Measurements from ENCODE around the gene INKA2. TPM values are rescaled to one million over a fixed set of nuclear protein-coding genes. Genes with fewer than 3 reads are reported as not detected.

INKA2 gene
- total RNA-seq, 4 donors from 2014 or later, result 4.1 to 7.3 (median 5.2) TPM

GRCh38 chr1:111778066-111778465, 38.9 kb upstream of the INKA2 start:
- H3K27ac ChIP-seq, result no peak overlapping the region
- 75% methylated on average over 6 of the region's 6 CpGs for WGBS
- H3K4me1 ChIP-seq, result no peaks in the 10 kb centered on the region
- no peak overlapping the region for H3K4me3 ChIP-seq
- TF ChIP-seq POLR2AphosphoS5 (IDR thresholded peaks at IDR 0.05), result no peak
- TF ChIP-seq EP300 (IDR thresholded peaks at IDR 0.05), result no peak
- no peak for TF ChIP-seq CTCF (IDR thresholded peaks at IDR 0.05)
- DNase-seq (ENCODE audit: low spot score in 2 of 2), result no peak
- no peaks in the 10 kb centered on the region for H3K36me3 ChIP-seq
- no peaks in the 10 kb centered on the region for H3K27me3 ChIP-seq
- no peaks in the 10 kb centered on the region for H3K9me3 ChIP-seq

GRCh38 chr1:111777301-111777700, 38.1 kb upstream of the INKA2 start:
- H3K9me3 ChIP-seq, result no peaks in the 10 kb centered on the region
- H3K4me1 ChIP-seq, result no peaks in the 10 kb centered on the region
- no peaks in the 10 kb centered on the region for H3K36me3 ChIP-seq
- no peak overlapping the region for H3K27ac ChIP-seq
- no peak for DNase-seq (ENCODE audit: low spot score in 2 of 2)
- no peaks in the 10 kb centered on the region for H3K27me3 ChIP-seq
- TF ChIP-seq POLR2A (IDR thresholded peaks at IDR 0.05) (no peak), EP300 (IDR thresholded peaks at IDR 0.05) (no peak), CTCF (IDR thresholded peaks at IDR 0.05) (no peak), POLR2AphosphoS5 (IDR thresholded peaks at IDR 0.05) (no peak)
- 93% methylated on average over 1 of the region's 1 CpG for WGBS
- H3K4me3 ChIP-seq, result no peak overlapping the region

- Histone ChIP-seq H3K27ac (no peak overlapping the region), H3K4me1 (no peaks in the 10 kb centered on the region), H3K36me3 (no peaks in the 10 kb centered on the region), H3K9me3 (no peaks in the 10 kb centered on the region), H3K4me3 (no peak overlapping the region), H3K27me3 (no peaks in the 10 kb centered on the region)
- DNase-seq (ENCODE audit: low spot score in 2 of 2), result no peak
- TF ChIP-seq EP300 (IDR thresholded peaks at IDR 0.05), result no peak
- no peak for TF ChIP-seq CTCF (IDR thresholded peaks at IDR 0.05)
- no peak for TF ChIP-seq POLR2AphosphoS5 (IDR thresholded peaks at IDR 0.05)
- TF ChIP-seq POLR2A (IDR thresholded peaks at IDR 0.05), result no peak
- WGBS, result 94% methylated on average over 8 of the region's 8 CpGs
These were observed 37.7 kb upstream of the INKA2 start for GRCh38 chr1:111776861-111777260.

- Histone ChIP-seq H3K27ac (no peak overlapping the region), H3K4me1 (no peaks in the 10 kb centered on the region), H3K4me3 (no peak overlapping the region), H3K9me3 (no peaks in the 10 kb centered on the region), H3K27me3 (no peaks in the 10 kb centered on the region), H3K36me3 (no peaks in the 10 kb centered on the region)
- 75% methylated on average over 2 of the region's 2 CpGs for WGBS
- no peak for TF ChIP-seq POLR2AphosphoS5 (IDR thresholded peaks at IDR 0.05)
- TF ChIP-seq EP300 (IDR thresholded peaks at IDR 0.05), result no peak
- no peak for TF ChIP-seq CTCF (IDR thresholded peaks at IDR 0.05)
- no peak for DNase-seq (ENCODE audit: low spot score in 2 of 2)
These were observed 37.2 kb upstream of the INKA2 start for GRCh38 chr1:111776391-111776790.

- no peaks in the 10 kb centered on the region for H3K9me3 ChIP-seq
- WGBS, result 81% methylated on average over 7 of the region's 9 CpGs
- H3K4me3 ChIP-seq, result no peak overlapping the region
- no peaks in the 10 kb centered on the region for H3K4me1 ChIP-seq
- no peak overlapping the region for H3K27ac ChIP-seq
- no peak for TF ChIP-seq POLR2A (IDR thresholded peaks at IDR 0.05)
- no peak for TF ChIP-seq POLR2AphosphoS5 (IDR thresholded peaks at IDR 0.05)
- TF ChIP-seq CTCF (IDR thresholded peaks at IDR 0.05), result no peak
- no peak for TF ChIP-seq EP300 (IDR thresholded peaks at IDR 0.05)
- no peaks in the 10 kb centered on the region for H3K27me3 ChIP-seq
- DNase-seq (ENCODE audit: low spot score in 2 of 2), result no peak
- H3K36me3 ChIP-seq, result no peaks in the 10 kb centered on the region
These were observed 36.8 kb upstream of the INKA2 start for GRCh38 chr1:111775966-111776365.
